ENCODE data around the gene PNN.
"Not testable (repeated sequence)": the region's sequence is repeated elsewhere in the genome, so short reads cannot be mapped to it uniquely, and the experiment has no call there.

PNN gene

GRCh38 chr14:39228509-39229221 is 53.6 kb downstream of the PNN start:
- no peak overlapping the region for H3K9ac ChIP-seq (ENCODE audit: low read depth in 1 of 2, low read length in 2 of 2)
- no peaks in the 10 kb centered on the region for H3K27me3 ChIP-seq (ENCODE audit: control insufficient read depth in 1 of 2, insufficient read depth in 2 of 2, low read length in 2 of 2)
- no peaks in the 10 kb centered on the region for H3K9me3 ChIP-seq (ENCODE audit: control insufficient read depth in 1 of 2, low read length in 2 of 2)
- no peak overlapping the region for H3K4me3 ChIP-seq (ENCODE audit: low read depth in 1 of 2, low read length in 2 of 2)
- no peaks in the 10 kb centered on the region for H3K36me3 ChIP-seq (ENCODE audit: control insufficient read depth in 1 of 2, insufficient read depth in 2 of 2, low read length in 2 of 2)
- H3K27ac ChIP-seq (ENCODE audit: low read depth, low read length), result no peak overlapping the region
- peaks cover 8 to 10% of the 10 kb centered on the region in 2 donors for H3K4me1 ChIP-seq (ENCODE audit: control insufficient read depth in 1 of 2, insufficient read depth in 2 of 2, low read length in 2 of 2)

- H3K9ac ChIP-seq (ENCODE audit: low read depth in 1 of 2, low read length in 2 of 2), result no peak overlapping the region
- no peaks in the 10 kb centered on the region for H3K27me3 ChIP-seq (ENCODE audit: control insufficient read depth in 1 of 2, insufficient read depth in 2 of 2, low read length in 2 of 2)
- no peaks in the 10 kb centered on the region for H3K9me3 ChIP-seq (ENCODE audit: control insufficient read depth in 1 of 2, low read length in 2 of 2)
- H3K4me1 ChIP-seq (ENCODE audit: control insufficient read depth in 1 of 2, insufficient read depth in 2 of 2, low read length in 2 of 2), result peaks cover 8 to 10% of the 10 kb centered on the region in 2 donors
- H3K27ac ChIP-seq (ENCODE audit: low read depth, low read length), result no peak overlapping the region
- H3K4me3 ChIP-seq (ENCODE audit: low read depth in 1 of 2, low read length in 2 of 2), result no peak overlapping the region
- H3K36me3 ChIP-seq (ENCODE audit: control insufficient read depth in 1 of 2, insufficient read depth in 2 of 2, low read length in 2 of 2), result no peaks in the 10 kb centered on the region
These were observed 54.1 kb downstream of the PNN start for GRCh38 chr14:39229222-39229543.

GRCh38 chr14:39229601-39230110 is 54.6 kb downstream of the PNN start:
- Histone ChIP-seq H3K27ac (ENCODE audit: low read depth, low read length) (no peak overlapping the region), H3K9ac (ENCODE audit: low read depth in 1 of 2, low read length in 2 of 2) (no peak overlapping the region), H3K4me3 (ENCODE audit: low read depth in 1 of 2, low read length in 2 of 2) (no peak overlapping the region), H3K9me3 (ENCODE audit: control insufficient read depth in 1 of 2, low read length in 2 of 2) (no peaks in the 10 kb centered on the region), H3K27me3 (ENCODE audit: control insufficient read depth in 1 of 2, insufficient read depth in 2 of 2, low read length in 2 of 2) (no peaks in the 10 kb centered on the region), H3K4me1 (ENCODE audit: control insufficient read depth in 1 of 2, insufficient read depth in 2 of 2, low read length in 2 of 2) (peaks cover 8 to 10% of the 10 kb centered on the region in 2 donors), H3K36me3 (ENCODE audit: control insufficient read depth in 1 of 2, insufficient read depth in 2 of 2, low read length in 2 of 2) (no peaks in the 10 kb centered on the region)

GRCh38 chr14:39230416-39231035 is 55.5 kb downstream of the PNN start:
- Histone ChIP-seq H3K4me3 (ENCODE audit: low read depth in 1 of 2, low read length in 2 of 2) (no peak overlapping the region), H3K36me3 (ENCODE audit: control insufficient read depth in 1 of 2, insufficient read depth in 2 of 2, low read length in 2 of 2) (no peaks in the 10 kb centered on the region), H3K27ac (ENCODE audit: low read depth, low read length) (no peak overlapping the region), H3K27me3 (ENCODE audit: control insufficient read depth in 1 of 2, insufficient read depth in 2 of 2, low read length in 2 of 2) (no peaks in the 10 kb centered on the region), H3K9ac (ENCODE audit: low read depth in 1 of 2, low read length in 2 of 2) (no peak overlapping the region), H3K9me3 (ENCODE audit: control insufficient read depth in 1 of 2, low read length in 2 of 2) (no peaks in the 10 kb centered on the region), H3K4me1 (ENCODE audit: control insufficient read depth in 1 of 2, insufficient read depth in 2 of 2, low read length in 2 of 2) (peaks cover 8 to 10% of the 10 kb centered on the region in 2 donors)

GRCh38 chr14:39231751-39232553 is 56.9 kb downstream of the PNN start:
- not testable (repeated sequence) for H3K9me3 ChIP-seq (ENCODE audit: control insufficient read depth in 1 of 2, low read length in 2 of 2)

More at GRCh38 chr14:39231751-39232553, 56.9 kb downstream of the PNN start:
- peaks cover 8 to 10% of the 10 kb centered on the region in 2 donors for H3K4me1 ChIP-seq (ENCODE audit: control insufficient read depth in 1 of 2, insufficient read depth in 2 of 2, low read length in 2 of 2)
- H3K27ac ChIP-seq (ENCODE audit: low read depth, low read length); H3K9ac ChIP-seq (ENCODE audit: low read depth in 1 of 2, low read length in 2 of 2); H3K36me3 ChIP-seq (ENCODE audit: control insufficient read depth in 1 of 2, insufficient read depth in 2 of 2, low read length in 2 of 2); H3K4me3 ChIP-seq (ENCODE audit: low read depth in 1 of 2, low read length in 2 of 2); H3K27me3 ChIP-seq (ENCODE audit: control insufficient read depth in 1 of 2, insufficient read depth in 2 of 2, low read length in 2 of 2): not testable (repeated sequence)
